Liver (tissue), 9 donors: ENCODE results near the gene ERI2. TPM values are rescaled to one million over a fixed set of nuclear protein-coding genes. Genes with fewer than 3 reads are reported as not detected.

Source experiments
- DNase-seq: peaks from one replicate; pipeline ENCODE4 v3.0.0-alpha.2; 2017; ENCODE audit warnings: low spot score
- H3K27ac ChIP-seq, 2 donors: one replicate each; pipeline ENCODE4 v1.7.0; 2013; ENCODE audit warnings: inconsistent platforms in 2 of 2, low read length in 2 of 2, control low read depth in 1 of 2, low read depth in 1 of 2, mild to moderate bottlenecking in 1 of 2
- H3K27me3 ChIP-seq, 4 donors: one replicate each; pipeline versions ENCODE4 v1.6.1 to v1.7.0; 2013; ENCODE audit warnings: low read length in 3 of 4, inconsistent platforms in 1 of 4, mild to moderate bottlenecking in 1 of 4, moderate library complexity in 1 of 4; ENCODE audit not compliant: control insufficient read depth in 4 of 4, insufficient read depth in 4 of 4
- H3K36me3 ChIP-seq, 4 donors: one replicate each; pipeline versions ENCODE4 v1.6.1 to v1.7.0; 2013; ENCODE audit warnings: low read length in 3 of 4, mild to moderate bottlenecking in 3 of 4, low read depth in 1 of 4, moderate library complexity in 1 of 4; ENCODE audit not compliant: control insufficient read depth in 4 of 4, insufficient read depth in 3 of 4
- H3K4me1 ChIP-seq, 4 donors: one replicate each; pipeline versions ENCODE4 v1.6.1 to v1.7.0; 2013; ENCODE audit warnings: low read length in 3 of 4, mild to moderate bottlenecking in 3 of 4, moderate library complexity in 1 of 4; ENCODE audit not compliant: control insufficient read depth in 4 of 4, insufficient read depth in 4 of 4
- H3K4me3 ChIP-seq, 3 donors: one replicate each; pipeline versions ENCODE4 v1.6.1 to v1.7.0; 2013; ENCODE audit warnings: low read length in 3 of 3, control low read depth in 1 of 3, low read depth in 1 of 3, mild to moderate bottlenecking in 1 of 3
- H3K9ac ChIP-seq, 2 donors: one replicate each; pipeline ENCODE4 v1.7.0; 2013; ENCODE audit warnings: low read length in 2 of 2, mild to moderate bottlenecking in 2 of 2, moderate library complexity in 2 of 2, control low read depth in 1 of 2, low read depth in 1 of 2
- H3K9me3 ChIP-seq, 4 donors: one replicate each; pipeline versions ENCODE4 v1.6.1 to v1.7.0; 2013; ENCODE audit warnings: low read length in 3 of 4; ENCODE audit not compliant: control insufficient read depth in 4 of 4
- ATF3 ChIP-seq: IDR thresholded peaks from 2 replicates; pipeline ENCODE4 v1.6.1; 2016; ENCODE audit warnings: antibody characterized with exemption
- CTCF ChIP-seq: fragments of 150-350 bp; IDR thresholded peaks from 2 replicates; pipeline ENCODE4 v1.5.1; 2017; ENCODE audit warnings: improper control_type of control experiment, low read depth, low read length; ENCODE audit not compliant: missing input control
- FOXA1 ChIP-seq: IDR thresholded peaks from 2 replicates; pipeline ENCODE4 v1.6.1; 2016; ENCODE audit warnings: antibody characterized with exemption
- FOXA2 ChIP-seq: IDR thresholded peaks from 2 replicates; pipeline ENCODE4 v1.6.1; 2016; ENCODE audit warnings: antibody characterized with exemption
- HNF4A ChIP-seq, 2 donors: conservative IDR thresholded peaks; 2 replicates each; pipeline ENCODE4 v1.6.1; 2016; ENCODE audit warnings: antibody characterized with exemption in 2 of 2, mild to moderate bottlenecking in 2 of 2
- MAX ChIP-seq: IDR thresholded peaks from 2 replicates; pipeline ENCODE4 v1.6.1; 2016; ENCODE audit warnings: antibody characterized with exemption
- NR2F2 ChIP-seq: IDR thresholded peaks from 2 replicates; pipeline ENCODE4 v1.6.1; 2016; ENCODE audit warnings: antibody characterized with exemption
- RAD21 ChIP-seq, 2 donors: IDR thresholded peaks; 2 replicates each; pipeline ENCODE4 v1.6.1; 2016; ENCODE audit warnings: antibody characterized with exemption in 2 of 2, mild to moderate bottlenecking in 2 of 2
- REST ChIP-seq: IDR thresholded peaks from 2 replicates; pipeline ENCODE4 v1.6.1; 2016; ENCODE audit warnings: antibody characterized with exemption, mild to moderate bottlenecking
- RXRA ChIP-seq, 2 donors: IDR thresholded peaks; 2 replicates each; pipeline ENCODE4 v1.6.1; 2017 to 2018; ENCODE audit warnings: antibody characterized with exemption in 2 of 2, mild to moderate bottlenecking in 1 of 2
- SP1 ChIP-seq: IDR thresholded peaks from 2 replicates; pipeline ENCODE4 v1.6.1; 2018; ENCODE audit warnings: antibody characterized with exemption, mild to moderate bottlenecking
- TAF1 ChIP-seq: conservative IDR thresholded peaks from 2 replicates; pipeline ENCODE4 v1.6.1; 2016; ENCODE audit warnings: antibody characterized with exemption, mild to moderate bottlenecking
- YY1 ChIP-seq: IDR thresholded peaks from 2 replicates; pipeline ENCODE4 v1.6.1; 2016; ENCODE audit warnings: antibody characterized with exemption, mild to moderate bottlenecking
- ZBTB33 ChIP-seq: IDR thresholded peaks from 2 replicates; pipeline ENCODE4 v1.6.1; 2016; ENCODE audit warnings: antibody characterized with exemption
- WGBS: extraction: QIAGEN DNeasy Blood & Tissue Kit; methylation state at CpG from one replicate; pipeline ENCODE4 v1.1.7; 2013; 5-methylcytosine and 5-hydroxymethylcytosine counted together
- polyA plus RNA-seq, 2 donors: library from polyadenylated mRNA; stranded (reverse) in 1 of 2; unstranded in 1 of 2; fragments of 200-250 nt in 1 of 2; fragments of >200 nt in 1 of 2; fragmentation: Nextera tagmentation in 1 of 2; extraction: Ambion mirVana in 1 of 2; gene quantifications; one replicate each; pipeline versions ENCODE4 v1.2.1 to v1.2.3, GENCODE V29; 2013 to 2015
- total RNA-seq, 2 donors: library from RNA; depleted of rRNA; stranded (reverse); fragments of >200 nt; gene quantifications; one replicate each; pipeline ENCODE4 v1.2.3, GENCODE V29; 2014
- donor health status: healthy.
- donor health status: healthy.
- donor health status: healthy.
- donor health status: healthy.
- donor health status: healthy.

The ERI2 gene
- total and polyA plus RNA-seq, 4 donors, result 8.8 to 79.1 (median 19.1) TPM

GRCh38 chr16:20774703-20775362 lies 31.4 kb downstream of the ERI2 start:
- TF ChIP-seq YY1, result no peak
- TF ChIP-seq ZBTB33, result no peak
- TF ChIP-seq HNF4A (conservative IDR thresholded peaks at IDR 0.05), result no peak
- peak; percentile 40 for TF ChIP-seq CTCF
- no peak for TF ChIP-seq NR2F2
- peak; percentile 49 to 75 for TF ChIP-seq RAD21 (IDR thresholded peaks at IDR 0.05)
- TF ChIP-seq FOXA2, result no peak
- no peak for TF ChIP-seq TAF1
- peak; percentile 77 for DNase-seq
- no peak overlapping the region for H3K4me3 ChIP-seq
- H3K9me3 ChIP-seq, result no peaks in the 10 kb centered on the region
- WGBS, result 83% methylated on average over 7 of the region's 7 CpGs
- H3K4me1 ChIP-seq, result peaks cover 1 to 9% (median 6%) of the 10 kb centered on the region in 4 donors
- no peak overlapping the region for H3K9ac ChIP-seq
- H3K27ac ChIP-seq, result no peak overlapping the region
- peaks cover 13 to 50% (median 28%) of the 10 kb centered on the region in 4 donors for H3K36me3 ChIP-seq
- H3K27me3 ChIP-seq, result no peaks in the 10 kb centered on the region

GRCh38 chr16:20773679-20774078 lies 32.6 kb downstream of the ERI2 start:
- no peak for DNase-seq
- Histone ChIP-seq H3K9me3 (no peaks in the 10 kb centered on the region), H3K4me1 (peaks cover 1 to 10% (median 7%) of the 10 kb centered on the region in 4 donors), H3K4me3 (no peak overlapping the region), H3K36me3 (peaks cover 8 to 41% (median 27%) of the 10 kb centered on the region in 4 donors), H3K27ac (no peak overlapping the region), H3K9ac (no peak overlapping the region), H3K27me3 (no peaks in the 10 kb centered on the region)
- TF ChIP-seq FOXA2, result peak; percentile 44
- TF ChIP-seq FOXA1, result no peak
- peak; percentile 62 to 76 for TF ChIP-seq HNF4A (conservative IDR thresholded peaks at IDR 0.05)
- TF ChIP-seq TAF1, result no peak
- no peak for TF ChIP-seq NR2F2
- TF ChIP-seq SP1, result peak; percentile 16
- TF ChIP-seq RXRA (IDR thresholded peaks at IDR 0.05), result peak in 1 of 2 donors; percentile 6
- TF ChIP-seq ATF3, result no peak
- no peak for TF ChIP-seq REST
- TF ChIP-seq MAX, result peak; percentile 32
- WGBS, result 55% methylated on average over 3 of the region's 3 CpGs
